Measurements from ENCODE around the gene BPI. TPM values are rescaled to one million over a fixed set of nuclear protein-coding genes. Genes with fewer than 3 reads are reported as not detected.

Gene BPI
- total RNA-seq, 1 experiment from 2014 or later, result not detected

GRCh38 chr20:38336726-38337125, 32.8 kb downstream of the BPI start:
- RAD21 ChIA-PET (ENCODE audit: low non-redundant PET in 1 of 2, low total read pairs in 2 of 2, uncharacterized antibody in 2 of 2, unreplicated experiment in 2 of 2), result no interaction called here
- H3K4me3 ChIP-seq (replicated peaks in 1 of 2; ENCODE audit: low read depth in 1 of 2, low read length in 2 of 2), result no peak overlapping the region
- no peak overlapping the region for H2AFZ ChIP-seq (ENCODE audit: low read depth, low read length, poor library complexity, severe bottlenecking)
- no peak overlapping the region for H3K27ac ChIP-seq (ENCODE audit: low read depth, low read length)
- TF ChIP-seq ZBTB33 (IDR thresholded peaks at IDR 0.05; ENCODE audit: extremely low read depth, insufficient replicate concordance, low read length), result no peak
- TF ChIP-seq TCF7L2 (IDR thresholded peaks at IDR 0.05; ENCODE audit: borderline replicate concordance, extremely low read depth, insufficient read depth, insufficient read length), result no peak
- no peak for TF ChIP-seq CBX3 (IDR thresholded peaks at IDR 0.05; ENCODE audit: low read depth)
- no peak for TF ChIP-seq SP1 (IDR thresholded peaks at IDR 0.05; ENCODE audit: low read depth)
- TF ChIP-seq JUND (IDR thresholded peaks at IDR 0.05), result no peak
- TF ChIP-seq SRF (IDR thresholded peaks at IDR 0.05; ENCODE audit: low read depth), result no peak
- no peak for TF ChIP-seq CTCF (IDR thresholded peaks at IDR 0.05 in 2 of 3, conservative IDR thresholded peaks at IDR 0.05 in 1 of 3; ENCODE audit: borderline replicate concordance in 1 of 3, insufficient read depth in 1 of 3, low read depth in 2 of 3, low read length in 2 of 3)
- no peak for TF ChIP-seq ELF1 (IDR thresholded peaks at IDR 0.05; ENCODE audit: borderline replicate concordance, low read depth)
- TF ChIP-seq POLR2AphosphoS5 (IDR thresholded peaks at IDR 0.05; ENCODE audit: low read depth, low read length), result no peak
- TF ChIP-seq ATF3 (IDR thresholded peaks at IDR 0.05), result no peak
- TF ChIP-seq REST (IDR thresholded peaks at IDR 0.05; ENCODE audit: low read depth), result no peak
- peaks cover 10 to 17% of the 10 kb centered on the region in 2 experiments; a peak in 2 of 4 replicates for H3K9me3 ChIP-seq (ENCODE audit: control insufficient read depth in 1 of 2, insufficient read depth in 1 of 2, low read depth in 1 of 2, low read length in 2 of 2)
- ATAC-seq (no peak), DNase-seq (ENCODE audit: low read depth, low spot score) (no peak)
- H3K4me2 ChIP-seq (ENCODE audit: low read length), result no peak overlapping the region
- intact Hi-C loops (cut with micrococcal nuclease), result loop anchor here (1.0 kb wide), 1 partner anchor 72 kb away; no protein-coding TSS in a partner anchor
- peaks cover 1% of the 10 kb centered on the region; the same call in 1 of the 2 replicates for H3K27me3 ChIP-seq (ENCODE audit: insufficient read depth, low read length)
- H3K9ac ChIP-seq (ENCODE audit: low read length), result no peak overlapping the region
- BruUV-seq (replicated peaks), result no TSS peak
- CTCF ChIA-PET, result interaction anchor here (3.2 kb wide), 1 partner anchor 72 kb away, joined by 15 read pairs; no protein-coding TSS in a partner anchor
- H3K9me2 ChIP-seq (ENCODE audit: insufficient read depth), result no peaks in the 10 kb centered on the region
- H4K20me1 ChIP-seq (ENCODE audit: insufficient read depth), result no peaks in the 10 kb centered on the region
- H3K36me3 ChIP-seq (ENCODE audit: control insufficient read depth in 1 of 2, insufficient read depth in 2 of 2, low read length in 2 of 2), result no peaks in the 10 kb centered on the region
- H3K4me1 ChIP-seq (ENCODE audit: control insufficient read depth in 1 of 2, insufficient read depth in 2 of 2, low read length in 2 of 2), result no peaks in the 10 kb centered on the region
- POLR2A ChIA-PET, result no interaction called here
- H3K79me2 ChIP-seq (ENCODE audit: insufficient read depth, low read length), result no peaks in the 10 kb centered on the region
